ENCODE measurements around the gene CALR. TPM values are rescaled to one million over a fixed set of nuclear protein-coding genes. Genes with fewer than 3 reads are reported as not detected.

The CALR gene
- total and polyA plus RNA-seq, 9 of the 15 experiments (the other 6 are each of a cell fraction or from before 2014, with no cell fraction given) = 126 to 811 (median 642) TPM

- TF ChIP-seq REST (IDR thresholded peaks at IDR 0.05; ENCODE audit: borderline replicate concordance) (peak; percentile 91), REST (CRISPR knock-in tag; IDR thresholded peaks at IDR 0.05; ENCODE audit: low read depth) (no peak), HNRNPL (IDR thresholded peaks at IDR 0.05; ENCODE audit: low read depth, low read length) (peak; percentile 77; the same call in 1 of the 2 replicates), YBX1 (IDR thresholded peaks at IDR 0.05) (no peak), TCF15 (CRISPR knock-in tag; IDR thresholded peaks at IDR 0.05) (no peak), EP400 (IDR thresholded peaks at IDR 0.05) (peak; percentile 33; the same call in 1 of the 2 replicates), ZNF175 (CRISPR knock-in tag; IDR thresholded peaks at IDR 0.05; ENCODE audit: low read depth) (peak; percentile 80), NFATC3 (IDR thresholded peaks at IDR 0.05) (no peak), CBX2 (IDR thresholded peaks at IDR 0.05; ENCODE audit: insufficient read depth, low read length, poor library complexity, severe bottlenecking) (no peak), CHCHD3 (CRISPR knock-in tag; IDR thresholded peaks at IDR 0.05) (no peak), RAD21 (CRISPR knock-in tag; conservative IDR thresholded peaks at IDR 0.05 in 1 of 2, IDR thresholded peaks at IDR 0.05 in 1 of 2) (peak; percentile 83 to 94), XRCC5 (IDR thresholded peaks at IDR 0.05; ENCODE audit: low read depth, low read length) (peak; percentile 75; the same call in 1 of the 2 replicates), ZNF3 (CRISPR knock-in tag; IDR thresholded peaks at IDR 0.05) (no peak), ZNF445 (CRISPR knock-in tag; IDR thresholded peaks at IDR 0.05; ENCODE audit: low read depth) (no peak), ZNF408 (CRISPR knock-in tag; IDR thresholded peaks at IDR 0.05; ENCODE audit: low read depth) (no peak), ZNF77 (CRISPR knock-in tag; IDR thresholded peaks at IDR 0.05) (no peak), GATAD2A (IDR thresholded peaks at IDR 0.05) (peak; percentile 95), ZC3H4 (CRISPR knock-in tag; IDR thresholded peaks at IDR 0.05; ENCODE audit: borderline replicate concordance) (no peak)
- TF ChIP-seq, protein P1, sequence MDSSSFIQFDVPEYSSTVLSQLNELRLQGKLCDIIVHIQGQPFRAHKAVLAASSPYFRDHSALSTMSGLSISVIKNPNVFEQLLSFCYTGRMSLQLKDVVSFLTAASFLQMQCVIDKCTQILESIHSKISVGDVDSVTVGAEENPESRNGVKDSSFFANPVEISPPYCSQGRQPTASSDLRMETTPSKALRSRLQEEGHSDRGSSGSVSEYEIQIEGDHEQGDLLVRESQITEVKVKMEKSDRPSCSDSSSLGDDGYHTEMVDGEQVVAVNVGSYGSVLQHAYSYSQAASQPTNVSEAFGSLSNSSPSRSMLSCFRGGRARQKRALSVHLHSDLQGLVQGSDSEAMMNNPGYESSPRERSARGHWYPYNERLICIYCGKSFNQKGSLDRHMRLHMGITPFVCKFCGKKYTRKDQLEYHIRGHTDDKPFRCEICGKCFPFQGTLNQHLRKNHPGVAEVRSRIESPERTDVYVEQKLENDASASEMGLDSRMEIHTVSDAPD (CRISPR knock-in tag; IDR thresholded peaks at IDR 0.05) = no peak
These were observed 45.2 kb downstream of the CALR start (continued) for GRCh38 chr19:12983542-12984142.
